UCSD-AML1 (cell line): ENCODE results near the gene UNC13B.

Experiments
- DNase-seq: peaks from one replicate; lab custom pipeline; 2025; ENCODE audit not compliant: unreplicated experiment; lab: John Stamatoyannopoulos, UW

Gene UNC13B

GRCh38 chr9:35415402-35416097 lies 253.7 kb downstream of the UNC13B start:
- no peak for DNase-seq

- DNase-seq = no peak
Observed at GRCh38 chr9:35416098-35416427, 254.3 kb downstream of the UNC13B start.

GRCh38 chr9:35422346-35422745 lies 260.5 kb downstream of the UNC13B start:
- no peak for DNase-seq

- DNase-seq = no peak
Observed at GRCh38 chr9:35422753-35423152, 260.9 kb downstream of the UNC13B start.

- no peak for DNase-seq
Observed at GRCh38 chr9:35423499-35423898, 261.7 kb downstream of the UNC13B start.

GRCh38 chr9:35424356-35425352 lies 262.8 kb downstream of the UNC13B start:
- DNase-seq = no peak

GRCh38 chr9:35426627-35427026 lies 264.8 kb downstream of the UNC13B start:
- no peak for DNase-seq

- no peak for DNase-seq
Observed at GRCh38 chr9:35431467-35431866, 269.7 kb downstream of the UNC13B start.

GRCh38 chr9:35432076-35432475 lies 270.3 kb downstream of the UNC13B start:
- no peak for DNase-seq

- DNase-seq = no peak
Observed at GRCh38 chr9:35436933-35437332, 275.1 kb downstream of the UNC13B start.

GRCh38 chr9:35446012-35446411 lies 284.2 kb downstream of the UNC13B start:
- DNase-seq = no peak

- DNase-seq = no peak
Observed at GRCh38 chr9:35448496-35448895, 286.7 kb downstream of the UNC13B start.

- no peak for DNase-seq
Observed at GRCh38 chr9:35452481-35452880, 290.7 kb downstream of the UNC13B start.

- DNase-seq = no peak
Observed at GRCh38 chr9:35453786-35454185, 292.0 kb downstream of the UNC13B start.
